HCT116 (cell line): ENCODE measurements around the gene EP300. TPM values are rescaled to one million over a fixed set of nuclear protein-coding genes. Genes with fewer than 3 reads are reported as not detected.

Experiments used
- ATAC-seq: fragments of 200-7000 bp; cut with Tn5 transposase; 2 replicates; pipeline ENCODE4 v1.9.1; 2020; ENCODE audit warnings: mild to moderate bottlenecking, moderate library complexity
- BruUV-seq: library from RNA; stranded (reverse); fragments of 400-500 nt; replicated peaks from 2 replicates; lab custom pipeline; 2021; lab: Mats Ljungman, UMichigan
- CTCF ChIA-PET: fragments of 300-600 bp; sonication (Branson Sonifier 250); formaldehyde crosslinking; loops from one replicate; lab custom pipeline; 2021; ENCODE audit warnings: antibody characterized with exemption; lab: Charles Lee
- POLR2A ChIA-PET: fragments of 300-600, 350-600 bp; sonication (Branson Sonifier 250); formaldehyde crosslinking; loops from one replicate; lab custom pipeline; 2021; ENCODE audit warnings: antibody characterized with exemption; lab: Charles Lee
- RAD21 ChIA-PET, 2 experiments: fragments of 300-600 bp; sonication (Branson Sonifier 250); formaldehyde crosslinking; loops; one replicate each; lab custom pipeline; 2023; ENCODE audit warnings: low total read pairs in 2 of 2; ENCODE audit not compliant: uncharacterized antibody in 2 of 2, unreplicated experiment in 2 of 2, low non-redundant PET in 1 of 2; lab: Charles Lee
- DNase-seq: peaks from one replicate; pipeline ENCODE4 v3.0.0-alpha.2; 2010; ENCODE audit warnings: low read depth, low spot score
- H2AFZ ChIP-seq: fragments of 200-600 bp; shearing (Covaris generic), sonication (generic); 2 replicates; pipeline ENCODE4 v1.6.1; 2017; ENCODE audit warnings: low read depth, mixed run types, mixed read lengths, antibody characterized with exemption, low read length; ENCODE audit not compliant: poor library complexity, severe bottlenecking
- H3K27ac ChIP-seq: 2 replicates; pipeline ENCODE4 v1.5.1; 2012; ENCODE audit warnings: low read depth, low read length
- H3K27me3 ChIP-seq: fragments of 200-600 bp; sonication (generic); 2 replicates; pipeline ENCODE4 v1.6.1; 2016; ENCODE audit warnings: mixed run types, low read length, mixed read lengths; ENCODE audit not compliant: insufficient read depth
- H3K36me3 ChIP-seq, 2 experiments: fragments of 200-500 bp in 1 of 2; fragments of 200-600 bp in 1 of 2; sonication (Bioruptor generic) in 1 of 2; sonication (generic) in 1 of 2; 2 replicates each; pipeline versions ENCODE4 v1.5.1 to v1.6.1; 2014 to 2016; ENCODE audit warnings: low read length in 2 of 2, inconsistent platforms in 1 of 2, mixed read lengths in 1 of 2, mixed run types in 1 of 2; ENCODE audit not compliant: insufficient read depth in 2 of 2, control insufficient read depth in 1 of 2
- H3K4me1 ChIP-seq, 2 experiments: fragments of 200-600 bp in 1 of 2; sonication (generic) in 1 of 2; 2 replicates each; pipeline versions ENCODE4 v1.5.1 to v1.6.1; 2012 to 2017; ENCODE audit warnings: low read length in 2 of 2, inconsistent platforms in 1 of 2, mild to moderate bottlenecking in 1 of 2, mixed read lengths in 1 of 2, mixed run types in 1 of 2, moderate library complexity in 1 of 2; ENCODE audit not compliant: insufficient read depth in 2 of 2, control insufficient read depth in 1 of 2
- H3K4me2 ChIP-seq: fragments of 200-600 bp; sonication (generic); 2 replicates; pipeline ENCODE4 v1.6.1; 2017; ENCODE audit warnings: mixed run types, low read length, mixed read lengths
- H3K4me3 ChIP-seq, 2 experiments: fragments of 200-600 bp in 1 of 2; sonication (generic) in 1 of 2; replicated peaks in 1 of 2; 2 replicates each; pipeline ENCODE4 v1.5.1; 2011 to 2016; ENCODE audit warnings: low read length in 2 of 2, control low read depth in 1 of 2, low read depth in 1 of 2, mild to moderate bottlenecking in 1 of 2, mixed read lengths in 1 of 2, mixed run types in 1 of 2
- H3K79me2 ChIP-seq: fragments of 200-600 bp; sonication (generic); 2 replicates; pipeline ENCODE4 v1.6.1; 2017; ENCODE audit warnings: mild to moderate bottlenecking, mixed run types, low read length, moderate library complexity, mixed read lengths; ENCODE audit not compliant: insufficient read depth
- H3K9ac ChIP-seq: fragments of 200-600 bp; sonication (generic); 2 replicates; pipeline ENCODE4 v1.6.1; 2016; ENCODE audit warnings: low read length, mixed read lengths
- H3K9me2 ChIP-seq: fragments of 200-600 bp; sonication (generic), shearing (Covaris generic); 2 replicates; pipeline ENCODE4 v1.6.1; 2017; ENCODE audit warnings: mixed run types, mild to moderate bottlenecking, moderate library complexity; ENCODE audit not compliant: insufficient read depth
- H3K9me3 ChIP-seq, 2 experiments: fragments of 200-500 bp in 1 of 2; fragments of 200-600 bp in 1 of 2; sonication (Bioruptor generic) in 1 of 2; sonication (generic) in 1 of 2; 2 replicates each; pipeline ENCODE4 v1.6.1; 2014 to 2017; ENCODE audit warnings: low read length in 2 of 2, mixed read lengths in 2 of 2, inconsistent platforms in 1 of 2, low read depth in 1 of 2, mild to moderate bottlenecking in 1 of 2, mixed run types in 1 of 2, moderate library complexity in 1 of 2; ENCODE audit not compliant: control insufficient read depth in 1 of 2, insufficient read depth in 1 of 2
- H4K20me1 ChIP-seq: fragments of 200-600 bp; sonication (generic), shearing (Covaris generic); 2 replicates; pipeline ENCODE4 v1.6.1; 2017; ENCODE audit warnings: mixed run types, mild to moderate bottlenecking, moderate library complexity; ENCODE audit not compliant: insufficient read depth
- CBX3 ChIP-seq: IDR thresholded peaks from 2 replicates; pipeline ENCODE4 v1.6.1; 2012; ENCODE audit warnings: low read depth
- CEBPB ChIP-seq: IDR thresholded peaks from 2 replicates; pipeline ENCODE4 v1.6.1; 2012; ENCODE audit warnings: low read depth
- CTCF ChIP-seq, 3 experiments: fragments of 200-600 bp in 1 of 3; sonication (generic) in 1 of 3; IDR thresholded peaks in 2 of 3; conservative IDR thresholded peaks in 1 of 3; 2 replicates each; pipeline ENCODE4 v1.5.1; 2012 to 2017; ENCODE audit warnings: low read depth in 2 of 3, low read length in 2 of 3, antibody characterized with exemption in 1 of 3, borderline replicate concordance in 1 of 3, control low read depth in 1 of 3, mild to moderate bottlenecking in 1 of 3, mixed read lengths in 1 of 3, mixed run types in 1 of 3, moderate library complexity in 1 of 3; ENCODE audit not compliant: insufficient read depth in 1 of 3
- ELF1 ChIP-seq: IDR thresholded peaks from 2 replicates; pipeline ENCODE4 v1.6.1; 2012; ENCODE audit warnings: low read depth, borderline replicate concordance
- EZH2 ChIP-seq: fragments of 200-600 bp; sonication (generic); IDR thresholded peaks from 2 replicates; pipeline ENCODE4 v1.6.1; 2017; ENCODE audit warnings: antibody characterized with exemption, mixed run types
- EZH2phosphoT487 ChIP-seq: fragments of 200-600 bp; IDR thresholded peaks from 2 replicates; pipeline ENCODE4 v1.6.1; 2018; ENCODE audit warnings: antibody characterized with exemption, borderline replicate concordance
- FOSL1 ChIP-seq: IDR thresholded peaks from 2 replicates; pipeline ENCODE4 v1.6.1; 2012; ENCODE audit warnings: low read depth
- JUND ChIP-seq: IDR thresholded peaks from 2 replicates; pipeline ENCODE4 v1.6.1; 2012
- RAD21 ChIP-seq: IDR thresholded peaks from 2 replicates; pipeline ENCODE4 v1.6.1; 2012; ENCODE audit warnings: low read depth, mild to moderate bottlenecking
- SP1 ChIP-seq: IDR thresholded peaks from 2 replicates; pipeline ENCODE4 v1.6.1; 2012; ENCODE audit warnings: low read depth
- SRF ChIP-seq: IDR thresholded peaks from 2 replicates; pipeline ENCODE4 v1.6.1; 2012; ENCODE audit warnings: low read depth
- TCF7L2 ChIP-seq: IDR thresholded peaks from 2 replicates; pipeline ENCODE4 v1.7.0; 2011; ENCODE audit warnings: borderline replicate concordance, inconsistent platforms; ENCODE audit not compliant: insufficient read depth, insufficient read length; ENCODE audit errors: extremely low read depth
- YY1 ChIP-seq: IDR thresholded peaks from 2 replicates; pipeline ENCODE4 v1.6.1; 2011; ENCODE audit warnings: low read length, low read depth, moderate library complexity, mild to moderate bottlenecking; ENCODE audit not compliant: insufficient replicate concordance; ENCODE audit errors: extremely low read depth
- ZFX ChIP-seq: fragments of 450-650 bp; IDR thresholded peaks from 2 replicates; pipeline ENCODE4 v1.6.1; 2017
- ZNF274 ChIP-seq: fragments of 200-500 bp; sonication (Bioruptor generic); IDR thresholded peaks from 2 replicates; pipeline ENCODE4 v1.6.1; 2014; ENCODE audit warnings: mild to moderate bottlenecking, low read depth, low read length, inconsistent platforms
- intact Hi-C: fragments of 100-400 bp; cut with micrococcal nuclease; formaldehyde crosslinking; loops from 2 replicates; pipeline ENCODE4 v1.10.0; 2022
- total RNA-seq: library from RNA; stranded (reverse); gene quantifications from one replicate; pipeline ENCODE4 v1.2.1, GENCODE V29; 2021; ENCODE audit not compliant: unreplicated experiment
- TF ChIP-seq, protein P1 (sequence below): IDR thresholded peaks from 2 replicates; pipeline ENCODE4 v1.6.1; 2012; ENCODE audit warnings: low read depth
- TF ChIP-seq, protein P2 (sequence below): IDR thresholded peaks from 2 replicates; pipeline ENCODE4 v1.6.1; 2011; ENCODE audit warnings: mild to moderate bottlenecking, low read length, moderate library complexity; ENCODE audit not compliant: insufficient replicate concordance; ENCODE audit errors: extremely low read depth
- TF ChIP-seq, protein P3 (sequence below): IDR thresholded peaks from 2 replicates; pipeline ENCODE4 v1.6.1; 2012
- TF ChIP-seq, protein P4 (sequence below): IDR thresholded peaks from 2 replicates; pipeline ENCODE4 v1.6.1; 2012

Gene EP300
- total RNA-seq, 1 experiment from 2014 or later: 38.8 TPM

GRCh38 chr22:41193829-41194228 is 101.4 kb downstream of the EP300 start:
- no TSS peak for BruUV-seq
- CTCF ChIA-PET: no interaction called here
- no peaks in the 10 kb centered on the region for H3K9me3 ChIP-seq
- no peaks in the 10 kb centered on the region for H3K9me2 ChIP-seq
- intact Hi-C loops: no loop called here
- H3K9ac ChIP-seq: no peak overlapping the region
- H3K79me2 ChIP-seq: no peaks in the 10 kb centered on the region
- no peaks in the 10 kb centered on the region for H3K36me3 ChIP-seq
- POLR2A ChIA-PET: interaction anchor here (1.2 kb wide), 1 partner anchor 9 kb away, joined by 3 read pairs; no protein-coding TSS in a partner anchor
- H3K27ac ChIP-seq: no peak overlapping the region
- DNase-seq (no peak), ATAC-seq (no peak)
- no peak overlapping the region for H3K4me3 ChIP-seq
- peaks cover 4 to 22% of the 10 kb centered on the region in 2 experiments for H3K4me1 ChIP-seq
- TF ChIP-seq EZH2 (no peak), YY1 (no peak), CTCF (IDR thresholded peaks at IDR 0.05 in 2 of 3, conservative IDR thresholded peaks at IDR 0.05 in 1 of 3; ENCODE audit: borderline replicate concordance in 1 of 3, insufficient read depth in 1 of 3, low read depth in 2 of 3, low read length in 2 of 3) (no peak), SRF (no peak), JUND (no peak), RAD21 (no peak), TCF7L2 (no peak), EZH2phosphoT487 (no peak), CEBPB (no peak), ELF1 (no peak), SP1 (no peak), FOSL1 (no peak), CBX3 (no peak), ZNF274 (no peak), ZFX (no peak)
- TF ChIP-seq, protein P1, sequence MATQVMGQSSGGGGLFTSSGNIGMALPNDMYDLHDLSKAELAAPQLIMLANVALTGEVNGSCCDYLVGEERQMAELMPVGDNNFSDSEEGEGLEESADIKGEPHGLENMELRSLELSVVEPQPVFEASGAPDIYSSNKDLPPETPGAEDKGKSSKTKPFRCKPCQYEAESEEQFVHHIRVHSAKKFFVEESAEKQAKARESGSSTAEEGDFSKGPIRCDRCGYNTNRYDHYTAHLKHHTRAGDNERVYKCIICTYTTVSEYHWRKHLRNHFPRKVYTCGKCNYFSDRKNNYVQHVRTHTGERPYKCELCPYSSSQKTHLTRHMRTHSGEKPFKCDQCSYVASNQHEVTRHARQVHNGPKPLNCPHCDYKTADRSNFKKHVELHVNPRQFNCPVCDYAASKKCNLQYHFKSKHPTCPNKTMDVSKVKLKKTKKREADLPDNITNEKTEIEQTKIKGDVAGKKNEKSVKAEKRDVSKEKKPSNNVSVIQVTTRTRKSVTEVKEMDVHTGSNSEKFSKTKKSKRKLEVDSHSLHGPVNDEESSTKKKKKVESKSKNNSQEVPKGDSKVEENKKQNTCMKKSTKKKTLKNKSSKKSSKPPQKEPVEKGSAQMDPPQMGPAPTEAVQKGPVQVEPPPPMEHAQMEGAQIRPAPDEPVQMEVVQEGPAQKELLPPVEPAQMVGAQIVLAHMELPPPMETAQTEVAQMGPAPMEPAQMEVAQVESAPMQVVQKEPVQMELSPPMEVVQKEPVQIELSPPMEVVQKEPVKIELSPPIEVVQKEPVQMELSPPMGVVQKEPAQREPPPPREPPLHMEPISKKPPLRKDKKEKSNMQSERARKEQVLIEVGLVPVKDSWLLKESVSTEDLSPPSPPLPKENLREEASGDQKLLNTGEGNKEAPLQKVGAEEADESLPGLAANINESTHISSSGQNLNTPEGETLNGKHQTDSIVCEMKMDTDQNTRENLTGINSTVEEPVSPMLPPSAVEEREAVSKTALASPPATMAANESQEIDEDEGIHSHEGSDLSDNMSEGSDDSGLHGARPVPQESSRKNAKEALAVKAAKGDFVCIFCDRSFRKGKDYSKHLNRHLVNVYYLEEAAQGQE: no peak
- TF ChIP-seq, protein P2, sequence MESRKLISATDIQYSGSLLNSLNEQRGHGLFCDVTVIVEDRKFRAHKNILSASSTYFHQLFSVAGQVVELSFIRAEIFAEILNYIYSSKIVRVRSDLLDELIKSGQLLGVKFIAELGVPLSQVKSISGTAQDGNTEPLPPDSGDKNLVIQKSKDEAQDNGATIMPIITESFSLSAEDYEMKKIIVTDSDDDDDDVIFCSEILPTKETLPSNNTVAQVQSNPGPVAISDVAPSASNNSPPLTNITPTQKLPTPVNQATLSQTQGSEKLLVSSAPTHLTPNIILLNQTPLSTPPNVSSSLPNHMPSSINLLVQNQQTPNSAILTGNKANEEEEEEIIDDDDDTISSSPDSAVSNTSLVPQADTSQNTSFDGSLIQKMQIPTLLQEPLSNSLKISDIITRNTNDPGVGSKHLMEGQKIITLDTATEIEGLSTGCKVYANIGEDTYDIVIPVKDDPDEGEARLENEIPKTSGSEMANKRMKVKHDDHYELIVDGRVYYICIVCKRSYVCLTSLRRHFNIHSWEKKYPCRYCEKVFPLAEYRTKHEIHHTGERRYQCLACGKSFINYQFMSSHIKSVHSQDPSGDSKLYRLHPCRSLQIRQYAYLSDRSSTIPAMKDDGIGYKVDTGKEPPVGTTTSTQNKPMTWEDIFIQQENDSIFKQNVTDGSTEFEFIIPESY: no peak
- TF ChIP-seq, protein P3, sequence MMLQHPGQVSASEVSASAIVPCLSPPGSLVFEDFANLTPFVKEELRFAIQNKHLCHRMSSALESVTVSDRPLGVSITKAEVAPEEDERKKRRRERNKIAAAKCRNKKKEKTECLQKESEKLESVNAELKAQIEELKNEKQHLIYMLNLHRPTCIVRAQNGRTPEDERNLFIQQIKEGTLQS: no peak
- TF ChIP-seq, protein P4, sequence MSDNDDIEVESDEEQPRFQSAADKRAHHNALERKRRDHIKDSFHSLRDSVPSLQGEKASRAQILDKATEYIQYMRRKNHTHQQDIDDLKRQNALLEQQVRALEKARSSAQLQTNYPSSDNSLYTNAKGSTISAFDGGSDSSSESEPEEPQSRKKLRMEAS: no peak
- H3K4me2 ChIP-seq: no peak overlapping the region
- no peaks in the 10 kb centered on the region for H4K20me1 ChIP-seq
- no peak overlapping the region for H2AFZ ChIP-seq
- RAD21 ChIA-PET: no interaction called here
- no peaks in the 10 kb centered on the region for H3K27me3 ChIP-seq
